Panc1 (cell line): ENCODE results near the gene GLI3. TPM values are rescaled to one million over a fixed set of nuclear protein-coding genes. Genes with fewer than 3 reads are reported as not detected.

Source experiments
- ATAC-seq: fragments of 200-7000 bp; cut with Tn5 transposase; 2 replicates; pipeline ENCODE4 v1.9.1; 2020; ENCODE audit warnings: mild to moderate bottlenecking, moderate library complexity
- BruUV-seq: library from RNA; stranded (reverse); fragments of 400-500 nt; replicated peaks from 2 replicates; lab custom pipeline; 2021; lab: Mats Ljungman, UMichigan
- CTCF ChIA-PET: fragments of 300-600 bp; sonication (Branson Sonifier 250); formaldehyde crosslinking; loops from one replicate; lab custom pipeline; 2022; ENCODE audit warnings: antibody characterized with exemption; lab: Charles Lee
- POLR2A ChIA-PET: fragments of 300-600 bp; sonication (Branson Sonifier 250); formaldehyde crosslinking; loops from one replicate; lab custom pipeline; 2022; ENCODE audit warnings: antibody characterized with exemption; lab: Charles Lee
- DNase-seq: peaks from one replicate; pipeline ENCODE4 v3.0.0-alpha.2; 2010; ENCODE audit warnings: low read depth, low spot score
- H3K27ac ChIP-seq: 2 replicates; pipeline ENCODE4 v1.5.1; 2011; ENCODE audit warnings: mild to moderate bottlenecking, low read length, inconsistent platforms
- H3K27me3 ChIP-seq: fragments of 200-500 bp; sonication (Bioruptor generic); 2 replicates; pipeline ENCODE4 v1.6.0; 2014; ENCODE audit warnings: low read length, inconsistent platforms; ENCODE audit not compliant: control insufficient read depth, insufficient read depth
- H3K36me3 ChIP-seq: fragments of 200-500 bp; sonication (Bioruptor generic); 2 replicates; pipeline ENCODE4 v1.5.1; 2014; ENCODE audit warnings: inconsistent platforms, mild to moderate bottlenecking, low read length, moderate library complexity; ENCODE audit not compliant: control insufficient read depth, insufficient read depth
- H3K4me1 ChIP-seq: 2 replicates; pipeline ENCODE4 v1.5.1; 2011; ENCODE audit warnings: inconsistent platforms, mild to moderate bottlenecking, low read length, moderate library complexity; ENCODE audit not compliant: control insufficient read depth, insufficient read depth
- H3K4me3 ChIP-seq, 2 experiments: 2 replicates each; pipeline ENCODE4 v1.5.1; 2011 to 2012; ENCODE audit warnings: low read depth in 2 of 2, low read length in 2 of 2, mild to moderate bottlenecking in 2 of 2, inconsistent platforms in 1 of 2, moderate library complexity in 1 of 2
- H3K9me3 ChIP-seq: fragments of 200-500 bp; sonication (Bioruptor generic); 2 replicates; pipeline ENCODE4 v1.5.1; 2014; ENCODE audit warnings: low read depth, mild to moderate bottlenecking, inconsistent platforms, low read length, moderate library complexity; ENCODE audit not compliant: control insufficient read depth, insufficient read depth
- CTCF ChIP-seq: fragments of 450-650 bp; IDR thresholded peaks from 2 replicates; pipeline ENCODE4 v1.5.1; 2017; ENCODE audit warnings: mild to moderate bottlenecking
- POLR2AphosphoS5 ChIP-seq: IDR thresholded peaks from 2 replicates; pipeline ENCODE4 v1.6.1; 2012; ENCODE audit warnings: mild to moderate bottlenecking, low read depth, low read length, moderate library complexity
- REST ChIP-seq, 2 experiments: IDR thresholded peaks; 2 replicates each; pipeline ENCODE4 v1.6.1; 2011 to 2012; ENCODE audit warnings: low read depth in 2 of 2, control low read depth in 1 of 2, low read length in 1 of 2, mild to moderate bottlenecking in 1 of 2, moderate library complexity in 1 of 2; ENCODE audit not compliant: insufficient read depth in 1 of 2
- SIN3A ChIP-seq: IDR thresholded peaks from 2 replicates; pipeline ENCODE4 v1.6.1; 2012; ENCODE audit warnings: low read depth, mild to moderate bottlenecking, low read length, moderate library complexity, borderline replicate concordance; ENCODE audit not compliant: insufficient read depth
- TCF7L2 ChIP-seq: IDR thresholded peaks from 2 replicates; pipeline ENCODE4 v1.6.1; 2011; ENCODE audit warnings: mild to moderate bottlenecking, low read depth, low read length, inconsistent platforms
- in situ Hi-C: cut with HindIII; loops from 2 replicates; pipeline ENCODE4 v1.10.0; 2016; ENCODE audit warnings: low sequenced_read_pairs, low pct_unique_long_range_greater_than_20kb
- intact Hi-C: fragments of 100-400 bp; cut with micrococcal nuclease; formaldehyde crosslinking; loops from one replicate; pipeline ENCODE4 v1.10.0; 2022; ENCODE audit not compliant: unreplicated experiment
- total RNA-seq: library from RNA; stranded (reverse); gene quantifications from one replicate; pipeline ENCODE4 v1.2.1, GENCODE V29; 2021; ENCODE audit not compliant: unreplicated experiment

Gene GLI3
- total RNA-seq, 1 experiment from 2014 or later: 3.7 TPM

GRCh38 chr7:42010751-42011150 lies 226.3 kb downstream of the GLI3 start:
- H3K4me3 ChIP-seq: no peak overlapping the region
- ChIA-PET POLR2A (no interaction called here), CTCF (no interaction called here)
- no peaks in the 10 kb centered on the region for H3K9me3 ChIP-seq
- H3K27ac ChIP-seq: no peak overlapping the region
- in situ Hi-C loops: no loop called here
- TF ChIP-seq CTCF: no peak
- no peak for TF ChIP-seq POLR2AphosphoS5
- TF ChIP-seq SIN3A: no peak
- no peak for TF ChIP-seq TCF7L2
- TF ChIP-seq REST (IDR thresholded peaks at IDR 0.05; ENCODE audit: insufficient read depth in 1 of 2, low read depth in 2 of 2, low read length in 1 of 2): no peak
- no peaks in the 10 kb centered on the region for H3K36me3 ChIP-seq
- DNase-seq (no peak), ATAC-seq (no peak)
- H3K27me3 ChIP-seq: no peaks in the 10 kb centered on the region
- H3K4me1 ChIP-seq: no peaks in the 10 kb centered on the region
- no TSS peak for BruUV-seq
- intact Hi-C loops: no loop called here

- ATAC-seq: no peak
- no peak for TF ChIP-seq REST (IDR thresholded peaks at IDR 0.05; ENCODE audit: insufficient read depth in 1 of 2, low read depth in 2 of 2, low read length in 1 of 2)
- TF ChIP-seq TCF7L2: no peak
- TF ChIP-seq SIN3A: no peak
- TF ChIP-seq POLR2AphosphoS5: no peak
- TF ChIP-seq CTCF: no peak
- no TSS peak for BruUV-seq
- Histone ChIP-seq H3K36me3 (no peaks in the 10 kb centered on the region), H3K4me1 (no peaks in the 10 kb centered on the region), H3K27ac (no peak overlapping the region), H3K4me3 (no peak overlapping the region), H3K27me3 (no peaks in the 10 kb centered on the region), H3K9me3 (no peaks in the 10 kb centered on the region)
- POLR2A ChIA-PET: no interaction called here
- no peak for DNase-seq
- in situ Hi-C loops: no loop called here
- CTCF ChIA-PET: interaction anchor here (0.6 kb wide), 1 partner anchor 58 kb away, joined by 8 read pairs; no protein-coding TSS in a partner anchor
- intact Hi-C loops: no loop called here
These were observed 230.1 kb downstream of the GLI3 start for GRCh38 chr7:42006801-42007513.
